Astrocyte of the spinal cord (primary cell): Measurements from ENCODE around the gene AFAP1L1.

Source experiments
- DNase-seq: peaks from one replicate; pipeline ENCODE4 v3.0.0; 2011; ENCODE audit warnings: low read depth, low spot score
- H3K4me3 ChIP-seq: 2 replicates; pipeline ENCODE4 v1.5.1; 2011; ENCODE audit warnings: low read depth, mild to moderate bottlenecking, low read length, moderate library complexity
- in situ Hi-C: cut with HindIII; loops from 2 replicates; pipeline ENCODE4 v1.10.0; 2017; ENCODE audit warnings: low sequenced_read_pairs
- TF ChIP-seq, protein P1 (sequence below): IDR thresholded peaks from 2 replicates; pipeline ENCODE4 v1.5.1; 2012; ENCODE audit warnings: low read depth, mild to moderate bottlenecking, low read length, inconsistent platforms

The AFAP1L1 gene

GRCh38 chr5:149271716-149272563 is at the start of gene AFAP1L1:
Gene AFAP1L1, plus strand, starts transcription at chr5:149271859. Its CDS starts 110 bp downstream, at chr5:149271969.
- H3K4me3 ChIP-seq = peak within 1 kb of the TSS; percentile 62

GRCh38 chr5:149223081-149223848 is 48.4 kb upstream of the AFAP1L1 start:
- H3K4me3 ChIP-seq = no peak overlapping the region
- no peak for DNase-seq
- in situ Hi-C loops = no loop called here
- TF ChIP-seq, protein P1, sequence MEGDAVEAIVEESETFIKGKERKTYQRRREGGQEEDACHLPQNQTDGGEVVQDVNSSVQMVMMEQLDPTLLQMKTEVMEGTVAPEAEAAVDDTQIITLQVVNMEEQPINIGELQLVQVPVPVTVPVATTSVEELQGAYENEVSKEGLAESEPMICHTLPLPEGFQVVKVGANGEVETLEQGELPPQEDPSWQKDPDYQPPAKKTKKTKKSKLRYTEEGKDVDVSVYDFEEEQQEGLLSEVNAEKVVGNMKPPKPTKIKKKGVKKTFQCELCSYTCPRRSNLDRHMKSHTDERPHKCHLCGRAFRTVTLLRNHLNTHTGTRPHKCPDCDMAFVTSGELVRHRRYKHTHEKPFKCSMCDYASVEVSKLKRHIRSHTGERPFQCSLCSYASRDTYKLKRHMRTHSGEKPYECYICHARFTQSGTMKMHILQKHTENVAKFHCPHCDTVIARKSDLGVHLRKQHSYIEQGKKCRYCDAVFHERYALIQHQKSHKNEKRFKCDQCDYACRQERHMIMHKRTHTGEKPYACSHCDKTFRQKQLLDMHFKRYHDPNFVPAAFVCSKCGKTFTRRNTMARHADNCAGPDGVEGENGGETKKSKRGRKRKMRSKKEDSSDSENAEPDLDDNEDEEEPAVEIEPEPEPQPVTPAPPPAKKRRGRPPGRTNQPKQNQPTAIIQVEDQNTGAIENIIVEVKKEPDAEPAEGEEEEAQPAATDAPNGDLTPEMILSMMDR = no peak

More at GRCh38 chr5:149271716-149272563, at the start of gene AFAP1L1:
- DNase-seq = peak; percentile 17
- in situ Hi-C loops = no loop called here
- TF ChIP-seq, protein P1 = no peak

DNA sequence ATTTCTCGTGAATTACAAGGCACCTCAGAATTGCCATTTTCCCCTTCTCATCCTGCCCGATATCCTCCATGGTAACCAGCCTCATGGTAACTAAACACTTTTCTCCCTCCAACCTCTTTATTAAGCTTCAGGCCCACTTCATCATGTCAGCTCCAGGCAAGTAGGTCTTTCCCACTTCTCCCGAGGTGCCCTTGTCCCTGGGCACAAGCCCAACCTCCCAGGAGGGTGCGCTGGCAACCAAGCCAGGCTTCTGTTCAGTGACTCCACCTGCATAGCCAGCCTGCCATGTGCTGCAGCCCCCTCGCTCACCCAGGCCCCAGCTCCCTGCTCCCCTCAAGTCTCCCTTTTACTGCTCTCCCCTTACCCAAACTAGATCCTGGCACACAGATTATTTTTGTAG is 47.4 kb upstream of the AFAP1L1 start:
- in situ Hi-C loops = no loop called here
- H3K4me3 ChIP-seq = no peak overlapping the region
- TF ChIP-seq, protein P1 = no peak
- DNase-seq = no peak

DNA sequence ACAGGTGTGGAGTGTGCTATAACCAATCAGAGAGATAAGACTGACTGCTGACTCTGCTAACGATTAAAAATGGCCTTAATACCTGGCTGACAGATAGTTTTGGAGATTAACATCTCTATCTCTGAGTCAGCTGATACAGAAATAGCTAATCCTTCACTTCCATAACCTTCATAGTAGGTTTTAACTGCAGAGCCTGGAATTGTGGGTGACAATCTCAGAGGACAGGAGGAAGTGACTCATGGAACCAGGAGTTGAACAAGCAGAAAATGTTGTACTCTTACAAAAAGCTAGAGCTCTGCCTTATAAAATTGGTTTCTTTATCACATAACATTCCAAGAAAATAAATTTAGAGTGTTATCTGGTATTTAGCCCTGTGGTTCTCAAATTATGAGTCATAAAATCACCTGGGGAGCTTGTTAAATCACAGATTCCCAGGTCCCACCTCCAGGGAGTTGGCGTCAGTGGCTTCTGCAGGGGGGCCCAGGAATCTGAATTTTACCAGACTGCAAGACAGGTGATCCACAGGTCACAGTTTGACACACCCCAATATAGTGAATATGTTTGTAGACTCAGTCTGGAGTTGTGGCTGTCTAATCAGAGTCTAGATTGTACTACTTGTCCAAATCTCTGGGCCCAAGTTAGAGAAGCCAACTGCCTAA is 44.4 kb upstream of the AFAP1L1 start:
- peak; percentile 45 for DNase-seq
- in situ Hi-C loops = no loop called here

DNA sequence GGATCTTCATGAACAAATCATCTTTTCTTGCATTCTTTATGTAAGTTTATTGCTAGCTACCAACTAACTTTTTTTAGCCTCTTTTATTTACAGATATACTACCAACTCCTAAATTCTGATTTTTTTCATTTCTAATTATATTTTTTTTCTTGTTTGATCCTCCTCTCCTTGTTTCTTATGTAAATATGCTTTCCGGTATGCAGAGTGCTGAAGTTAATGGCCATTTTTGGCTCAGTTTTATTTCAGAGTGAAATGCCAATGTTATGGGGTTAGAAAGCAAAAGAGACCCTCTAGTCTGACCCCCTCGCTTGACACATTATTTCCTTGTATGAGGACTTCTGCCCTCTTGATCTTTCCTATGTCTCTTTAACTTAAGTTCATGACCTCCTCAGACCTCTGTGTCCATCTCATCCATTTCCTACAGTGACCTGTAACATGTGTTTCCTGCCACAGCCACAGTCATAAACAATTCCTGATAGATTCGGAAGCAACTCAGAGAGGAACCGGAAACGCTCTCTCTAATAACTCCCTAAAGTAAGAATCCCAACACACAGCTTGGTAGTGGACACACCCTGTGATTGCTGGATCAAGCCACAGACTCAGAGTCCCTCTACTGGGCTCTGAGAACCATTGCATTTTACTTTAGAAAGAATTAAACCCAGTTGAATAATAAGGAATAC is 42.9 kb upstream of the AFAP1L1 start:
- H3K4me3 ChIP-seq = no peak overlapping the region
- in situ Hi-C loops = no loop called here
- TF ChIP-seq, protein P1 = peak; percentile 78
- peak; percentile 88 for DNase-seq

More for the DNA sequence above, 44.4 kb upstream of the AFAP1L1 start:
- H3K4me3 ChIP-seq = no peak overlapping the region
- TF ChIP-seq, protein P1 = no peak
